ENCODE results near the gene GRIK2.

DNA sequence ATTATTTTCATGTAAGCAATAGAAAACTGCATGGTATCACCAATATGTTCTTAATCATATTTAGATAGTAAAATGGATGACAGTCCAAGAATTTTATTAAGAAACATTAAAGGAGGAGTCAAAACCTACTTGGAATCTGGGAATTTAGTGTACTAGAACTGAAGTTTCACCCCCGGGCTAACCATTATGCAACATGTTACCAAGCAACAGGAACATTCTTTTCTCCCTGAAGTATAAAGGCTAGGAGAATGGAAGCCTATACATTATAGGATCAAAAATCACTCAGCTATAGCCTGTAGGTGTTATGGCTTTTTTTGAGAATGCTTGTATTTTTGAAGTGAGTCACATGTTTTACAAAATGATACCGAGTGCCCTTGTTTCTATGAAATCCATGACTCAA is 538.3 kb downstream of the GRIK2 start:
- TF ChIP-seq MXI1 (IDR thresholded peaks at IDR 0.05; ENCODE audit: borderline replicate concordance, low read depth, low read length) (no peak), POLR2A (IDR thresholded peaks at IDR 0.05; ENCODE audit: low read depth, low read length) (no peak), RFX5 (IDR thresholded peaks at IDR 0.05; ENCODE audit: low read depth, low read length) (no peak), MAFK (IDR thresholded peaks at IDR 0.05; ENCODE audit: low read depth, low read length) (no peak), RAD21 (IDR thresholded peaks at IDR 0.05; ENCODE audit: low read length) (no peak), RCOR1 (IDR thresholded peaks at IDR 0.05; ENCODE audit: insufficient replicate concordance, low read length) (no peak), MAZ (IDR thresholded peaks at IDR 0.05; ENCODE audit: borderline replicate concordance, low read depth, low read length) (no peak), FOS (IDR thresholded peaks at IDR 0.05; ENCODE audit: low read depth, low read length) (no peak), BHLHE40 (IDR thresholded peaks at IDR 0.05; ENCODE audit: low read depth, low read length) (no peak), SMC3 (IDR thresholded peaks at IDR 0.05; ENCODE audit: low read depth, low read length) (no peak)
- TF ChIP-seq, protein P1, sequence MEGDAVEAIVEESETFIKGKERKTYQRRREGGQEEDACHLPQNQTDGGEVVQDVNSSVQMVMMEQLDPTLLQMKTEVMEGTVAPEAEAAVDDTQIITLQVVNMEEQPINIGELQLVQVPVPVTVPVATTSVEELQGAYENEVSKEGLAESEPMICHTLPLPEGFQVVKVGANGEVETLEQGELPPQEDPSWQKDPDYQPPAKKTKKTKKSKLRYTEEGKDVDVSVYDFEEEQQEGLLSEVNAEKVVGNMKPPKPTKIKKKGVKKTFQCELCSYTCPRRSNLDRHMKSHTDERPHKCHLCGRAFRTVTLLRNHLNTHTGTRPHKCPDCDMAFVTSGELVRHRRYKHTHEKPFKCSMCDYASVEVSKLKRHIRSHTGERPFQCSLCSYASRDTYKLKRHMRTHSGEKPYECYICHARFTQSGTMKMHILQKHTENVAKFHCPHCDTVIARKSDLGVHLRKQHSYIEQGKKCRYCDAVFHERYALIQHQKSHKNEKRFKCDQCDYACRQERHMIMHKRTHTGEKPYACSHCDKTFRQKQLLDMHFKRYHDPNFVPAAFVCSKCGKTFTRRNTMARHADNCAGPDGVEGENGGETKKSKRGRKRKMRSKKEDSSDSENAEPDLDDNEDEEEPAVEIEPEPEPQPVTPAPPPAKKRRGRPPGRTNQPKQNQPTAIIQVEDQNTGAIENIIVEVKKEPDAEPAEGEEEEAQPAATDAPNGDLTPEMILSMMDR (conservative IDR thresholded peaks at IDR 0.05; ENCODE audit: low read depth, low read length): no peak
- TF ChIP-seq, protein P2, sequence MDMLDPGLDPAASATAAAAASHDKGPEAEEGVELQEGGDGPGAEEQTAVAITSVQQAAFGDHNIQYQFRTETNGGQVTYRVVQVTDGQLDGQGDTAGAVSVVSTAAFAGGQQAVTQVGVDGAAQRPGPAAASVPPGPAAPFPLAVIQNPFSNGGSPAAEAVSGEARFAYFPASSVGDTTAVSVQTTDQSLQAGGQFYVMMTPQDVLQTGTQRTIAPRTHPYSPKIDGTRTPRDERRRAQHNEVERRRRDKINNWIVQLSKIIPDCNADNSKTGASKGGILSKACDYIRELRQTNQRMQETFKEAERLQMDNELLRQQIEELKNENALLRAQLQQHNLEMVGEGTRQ (IDR thresholded peaks at IDR 0.05; ENCODE audit: low read depth, low read length): no peak

Measured in IMR-90 (cell line).